Neural cell (in vitro differentiated cells): Measurements from ENCODE around the gene CDH3. TPM values are rescaled to one million over a fixed set of nuclear protein-coding genes. Genes with fewer than 3 reads are reported as not detected.

Source experiments
- H2AFZ ChIP-seq: fragments of 200-600, 300-800 bp; sonication (generic), shearing (Covaris generic); 2 replicates; pipeline ENCODE4 v1.6.0; 2014; ENCODE audit warnings: low read depth, mild to moderate bottlenecking, antibody characterized with exemption, low read length, moderate library complexity
- H3F3A ChIP-seq: fragments of 200-600 bp; shearing (Covaris generic); 2 replicates; pipeline ENCODE4 v1.6.1; 2016; ENCODE audit warnings: mild to moderate bottlenecking, moderate library complexity, mixed read lengths, antibody characterized with exemption, low read length; ENCODE audit not compliant: insufficient read depth, poor library complexity, severe bottlenecking
- H3K27ac ChIP-seq: fragments of 200-600, 300-800 bp; sonication (generic), shearing (Covaris generic); 2 replicates; pipeline ENCODE4 v1.5.1; 2014; ENCODE audit warnings: mild to moderate bottlenecking, low read length, moderate library complexity
- H3K27me3 ChIP-seq: fragments of 300-800, 200-600 bp; sonication (generic), shearing (Covaris generic); 2 replicates; pipeline ENCODE4 v1.6.0; 2014; ENCODE audit warnings: mild to moderate bottlenecking, low read depth, low read length, moderate library complexity; ENCODE audit not compliant: insufficient read depth
- H3K36me3 ChIP-seq: fragments of 300-800, 200-600 bp; sonication (generic), shearing (Covaris generic); 2 replicates; pipeline ENCODE4 v1.5.1; 2014; ENCODE audit warnings: mild to moderate bottlenecking, antibody characterized with exemption, low read length, moderate library complexity; ENCODE audit not compliant: insufficient read depth
- H3K4me2 ChIP-seq: fragments of 300-800, 200-600 bp; sonication (generic), shearing (Covaris generic); 2 replicates; pipeline ENCODE4 v1.6.0; 2014; ENCODE audit warnings: mild to moderate bottlenecking, low read length
- H3K4me3 ChIP-seq: fragments of 300-800, 200-600 bp; sonication (generic), shearing (Covaris generic); 2 replicates; pipeline ENCODE4 v1.5.1; 2014; ENCODE audit warnings: mild to moderate bottlenecking, low read length, moderate library complexity
- H3K79me2 ChIP-seq: fragments of 200-600 bp; shearing (Covaris generic); replicated peaks from 2 replicates; pipeline ENCODE4 v1.6.0; 2014; ENCODE audit warnings: mild to moderate bottlenecking, low read length, moderate library complexity; ENCODE audit not compliant: insufficient read depth
- H3K9ac ChIP-seq: fragments of 300-800, 200-600 bp; sonication (generic), shearing (Covaris generic); 2 replicates; pipeline ENCODE4 v1.6.1; 2016; ENCODE audit warnings: mild to moderate bottlenecking, low read length, mixed read lengths
- H3K9me2 ChIP-seq: fragments of 200-600 bp; shearing (Covaris generic); 2 replicates; pipeline ENCODE4 v1.6.1; 2016; ENCODE audit warnings: mild to moderate bottlenecking, low read length, mixed read lengths; ENCODE audit not compliant: insufficient read depth
- H3K9me3 ChIP-seq: fragments of 200-600, 300-800 bp; sonication (generic), shearing (Covaris generic); 2 replicates; pipeline ENCODE4 v1.6.1; 2016; ENCODE audit warnings: mild to moderate bottlenecking, mixed run types, low read length, moderate library complexity, mixed read lengths
- H4K20me1 ChIP-seq: fragments of 200-600 bp; shearing (Covaris generic); 2 replicates; pipeline ENCODE4 v1.6.1; 2016; ENCODE audit warnings: mild to moderate bottlenecking, mixed run types; ENCODE audit not compliant: insufficient read depth
- EP300 ChIP-seq: fragments of 450-650 bp; conservative IDR thresholded peaks from 2 replicates; pipeline ENCODE4 v1.6.1; 2014; ENCODE audit warnings: antibody characterized with exemption, mild to moderate bottlenecking, moderate library complexity; ENCODE audit not compliant: poor library complexity, severe bottlenecking
- EZH2 ChIP-seq: fragments of 200-600, 300-800 bp; shearing (Covaris generic), sonication (generic); IDR thresholded peaks from 2 replicates; pipeline ENCODE4 v1.6.1; 2014; ENCODE audit warnings: antibody characterized with exemption, low read length, borderline replicate concordance, mild to moderate bottlenecking; ENCODE audit not compliant: insufficient read depth, poor library complexity, severe bottlenecking
- MXI1 ChIP-seq: fragments of 450-650 bp; conservative IDR thresholded peaks from 2 replicates; pipeline ENCODE4 v1.6.1; 2014; ENCODE audit warnings: antibody characterized with exemption, mild to moderate bottlenecking; ENCODE audit not compliant: poor library complexity, severe bottlenecking
- POLR2AphosphoS5 ChIP-seq: IDR thresholded peaks from 2 replicates; pipeline ENCODE4 v1.6.1; 2012
- RAD21 ChIP-seq: fragments of 450-650 bp; conservative IDR thresholded peaks from 2 replicates; pipeline ENCODE4 v1.6.1; 2014; ENCODE audit warnings: antibody characterized with exemption, mild to moderate bottlenecking, moderate library complexity
- REST ChIP-seq: IDR thresholded peaks from 2 replicates; pipeline ENCODE4 v1.6.1; 2012; ENCODE audit warnings: borderline replicate concordance
- SMC3 ChIP-seq: fragments of 450-650 bp; conservative IDR thresholded peaks from 2 replicates; pipeline ENCODE4 v1.6.1; 2014; ENCODE audit warnings: antibody characterized with exemption, mild to moderate bottlenecking, moderate library complexity; ENCODE audit not compliant: poor library complexity
- TAF1 ChIP-seq: IDR thresholded peaks from 2 replicates; pipeline ENCODE4 v1.6.1; 2012; ENCODE audit warnings: low read depth
- polyA plus RNA-seq: library from polyadenylated mRNA; depleted of rRNA; stranded (reverse); fragments of >200 nt; gene quantifications from 2 replicates; pipeline ENCODE4 v1.2.3, GENCODE V29; 2014
- TF ChIP-seq, protein P1 (sequence below): fragments of 450-650 bp; IDR thresholded peaks from 2 replicates; pipeline ENCODE4 v1.5.1; 2014; ENCODE audit warnings: antibody characterized with exemption, mild to moderate bottlenecking, moderate library complexity; ENCODE audit not compliant: poor library complexity, severe bottlenecking

The CDH3 gene
- polyA plus RNA-seq, 1 donor from 2014 or later: 9.1 TPM

DNA sequence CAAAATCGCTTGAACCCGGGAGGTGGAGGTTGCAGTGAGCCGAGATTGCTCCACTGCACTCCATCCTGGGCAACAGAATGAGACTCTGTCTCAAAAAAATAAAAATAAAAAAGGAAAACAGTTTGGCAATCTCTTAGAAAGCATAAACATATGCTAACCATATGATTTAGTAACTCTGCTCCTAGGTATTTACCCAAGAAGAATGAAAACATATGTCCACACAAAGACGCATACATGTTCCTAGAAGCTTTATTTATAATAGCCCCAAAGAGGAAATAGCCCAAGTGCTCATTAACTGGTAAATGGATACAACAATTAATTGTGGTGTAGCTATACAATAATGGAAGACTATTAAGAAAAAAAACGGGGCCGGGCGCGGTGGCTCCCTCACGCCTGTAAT lies 73.5 kb downstream of the CDH3 start:
- H2AFZ ChIP-seq: no peak overlapping the region
- no peaks in the 10 kb centered on the region for H4K20me1 ChIP-seq
- H3F3A ChIP-seq: no peaks in the 10 kb centered on the region
- H3K9me3 ChIP-seq: no peaks in the 10 kb centered on the region
- H3K9ac ChIP-seq: no peak overlapping the region
- H3K79me2 ChIP-seq: no peaks in the 10 kb centered on the region
- no peak overlapping the region for H3K4me2 ChIP-seq
- TF ChIP-seq EZH2: no peak
- TF ChIP-seq MXI1: no peak
- no peak for TF ChIP-seq REST
- no peak for TF ChIP-seq POLR2AphosphoS5
- no peak for TF ChIP-seq EP300
- TF ChIP-seq, protein P1, sequence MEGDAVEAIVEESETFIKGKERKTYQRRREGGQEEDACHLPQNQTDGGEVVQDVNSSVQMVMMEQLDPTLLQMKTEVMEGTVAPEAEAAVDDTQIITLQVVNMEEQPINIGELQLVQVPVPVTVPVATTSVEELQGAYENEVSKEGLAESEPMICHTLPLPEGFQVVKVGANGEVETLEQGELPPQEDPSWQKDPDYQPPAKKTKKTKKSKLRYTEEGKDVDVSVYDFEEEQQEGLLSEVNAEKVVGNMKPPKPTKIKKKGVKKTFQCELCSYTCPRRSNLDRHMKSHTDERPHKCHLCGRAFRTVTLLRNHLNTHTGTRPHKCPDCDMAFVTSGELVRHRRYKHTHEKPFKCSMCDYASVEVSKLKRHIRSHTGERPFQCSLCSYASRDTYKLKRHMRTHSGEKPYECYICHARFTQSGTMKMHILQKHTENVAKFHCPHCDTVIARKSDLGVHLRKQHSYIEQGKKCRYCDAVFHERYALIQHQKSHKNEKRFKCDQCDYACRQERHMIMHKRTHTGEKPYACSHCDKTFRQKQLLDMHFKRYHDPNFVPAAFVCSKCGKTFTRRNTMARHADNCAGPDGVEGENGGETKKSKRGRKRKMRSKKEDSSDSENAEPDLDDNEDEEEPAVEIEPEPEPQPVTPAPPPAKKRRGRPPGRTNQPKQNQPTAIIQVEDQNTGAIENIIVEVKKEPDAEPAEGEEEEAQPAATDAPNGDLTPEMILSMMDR: no peak
- no peak for TF ChIP-seq TAF1
- no peak overlapping the region for H3K4me3 ChIP-seq
- H3K36me3 ChIP-seq: no peaks in the 10 kb centered on the region
- H3K27ac ChIP-seq: no peak overlapping the region
- no peaks in the 10 kb centered on the region for H3K9me2 ChIP-seq
- no peaks in the 10 kb centered on the region for H3K27me3 ChIP-seq

- Histone ChIP-seq H3K4me3 (no peak overlapping the region), H3K9ac (no peak overlapping the region), H3K27me3 (no peaks in the 10 kb centered on the region), H3K27ac (no peak overlapping the region), H3K9me3 (no peaks in the 10 kb centered on the region), H3K9me2 (no peaks in the 10 kb centered on the region), H4K20me1 (no peaks in the 10 kb centered on the region), H3K36me3 (no peaks in the 10 kb centered on the region), H3K4me2 (no peak overlapping the region), H3K79me2 (no peaks in the 10 kb centered on the region), H2AFZ (no peak overlapping the region), H3F3A (no peaks in the 10 kb centered on the region)
- TF ChIP-seq RAD21 (no peak), EP300 (no peak), MXI1 (no peak), SMC3 (no peak), REST (no peak), TAF1 (no peak), EZH2 (no peak), POLR2AphosphoS5 (no peak)
- TF ChIP-seq, protein P1: no peak
Observed at GRCh38 chr16:68719993-68720489, 74.9 kb downstream of the CDH3 start.
